Ovary (tissue), 9 donors: Measurements from ENCODE around the gene KDM4C. TPM values are rescaled to one million over a fixed set of nuclear protein-coding genes. Genes with fewer than 3 reads are reported as not detected.

ENCODE experiments used
- DNase-seq, 5 donors: peaks; one replicate each; pipeline ENCODE4 v3.0.0-alpha.2; 2019 to 2020
- H3K27ac ChIP-seq, 2 donors: fragments of 200-600 bp; one replicate each; pipeline versions ENCODE4 v1.5.1 to v1.8.0; 2019 to 2022
- H3K27me3 ChIP-seq: fragments of 200-600 bp; one replicate; pipeline ENCODE4 v1.8.0; 2022
- H3K36me3 ChIP-seq: fragments of 200-600 bp; sonication (generic); one replicate; pipeline ENCODE4 v1.5.1; 2019
- H3K4me1 ChIP-seq: one replicate; pipeline ENCODE4 v1.8.1; 2013; ENCODE audit warnings: mild to moderate bottlenecking, moderate library complexity; ENCODE audit not compliant: insufficient read depth
- H3K4me3 ChIP-seq: fragments of 200-600 bp; sonication (generic); one replicate; pipeline ENCODE4 v1.5.1; 2017
- H3K9me3 ChIP-seq, 2 donors: fragments of 200-600 bp in 1 of 2; sonication (generic) in 1 of 2; one replicate each; pipeline versions ENCODE4 v1.5.1 to v1.8.1; 2013 to 2019; ENCODE audit warnings: mild to moderate bottlenecking in 1 of 2, moderate library complexity in 1 of 2
- EP300 ChIP-seq: sonication (generic); formaldehyde crosslinking; IDR thresholded peaks from one replicate; pipeline ENCODE4 v1.6.1; 2017; ENCODE audit warnings: antibody characterized with exemption
- POLR2A ChIP-seq: fragments of 450-650 bp; IDR thresholded peaks from one replicate; pipeline ENCODE4 v1.6.1; 2017; ENCODE audit warnings: antibody characterized with exemption, mild to moderate bottlenecking, moderate library complexity
- WGBS, 3 donors: extraction: QIAGEN DNeasy Blood & Tissue Kit in 1 of 3; methylation state at CpG; one replicate each; pipeline versions ENCODE4 v1.1.5 to v1.1.7; 2013 to 2017; 5-methylcytosine and 5-hydroxymethylcytosine counted together
- intact Hi-C, 4 donors: fragments of 100-400 bp; cut with DNase I; formaldehyde crosslinking; loops; one replicate each; pipeline versions ENCODE4 v1.11.0 to v1.15.1; 2022 to 2023
- polyA plus RNA-seq, 2 donors: library from polyadenylated mRNA; stranded (reverse); fragments of 200-250 nt in 1 of 2; fragments of 350-450 nt in 1 of 2; fragmentation: Illumina TruSeq in 1 of 2; extraction: RNeasy Lipid Tissue Mini Kit (QIAGEN cat#74804) in 1 of 2; gene quantifications; one replicate each; pipeline ENCODE4 v1.2.3, GENCODE V29; 2013 to 2014
- total RNA-seq, 7 donors: library from RNA; depleted of rRNA in 2 of 7; stranded (reverse); fragments of >200 nt in 2 of 7; fragmentation: NEBNext Ultra II Directional in 3 of 7; extraction: Animal tissue kit (Norgen Biotek cat#: 25700) in 3 of 7; gene quantifications; one replicate each; pipeline versions ENCODE4 v1.1.0 to v1.2.4, GENCODE V29; 2016 to 2023
- TF ChIP-seq, protein P1 (sequence below), 3 donors: fragments of 450-650 bp in 2 of 3; fragments of 200-600 bp in 1 of 3; IDR thresholded peaks; one replicate each; pipeline versions ENCODE4 v1.5.1 to v1.8.0; 2016 to 2022; ENCODE audit warnings: antibody characterized with exemption in 3 of 3, mild to moderate bottlenecking in 1 of 3
- donor health status: DM: no; HTN: no; CAD: no; lungs with moderate emphysema.
- donor health status: DM: no; HTN: no; CAD: no.
- donor health status: Bipolar disorder and iron deficiency.
- donor health status: DM: yes; HTN: yes; CAD: no.
- donor health status: DM: no; HTN: no; CAD: no.
- donor health status: DM: yes; HTN: yes; CAD: no.

KDM4C gene
- total and polyA plus RNA-seq, 9 donors, result 9.5 to 35.6 (median 26.7) TPM

DNA sequence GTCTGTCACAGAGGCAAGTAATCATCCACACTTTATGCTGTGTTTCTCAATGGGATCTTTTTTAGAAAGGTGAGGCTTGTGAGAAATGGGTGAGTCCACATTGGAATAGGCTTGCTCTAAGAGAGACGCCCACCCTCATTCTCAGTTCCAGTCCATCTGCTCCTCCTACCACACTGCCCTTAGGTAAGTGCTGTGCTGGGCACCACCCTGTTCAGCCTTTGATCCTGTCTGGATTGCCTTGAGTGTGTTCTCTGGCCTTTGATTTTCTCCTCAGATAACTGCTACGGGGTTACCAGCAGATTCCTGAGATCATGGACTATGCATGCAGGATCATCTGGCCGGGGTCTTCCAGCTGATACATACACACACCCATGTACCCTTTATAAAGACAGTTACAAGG, 328.6 kb downstream of the KDM4C start:
- TF ChIP-seq, protein P1, sequence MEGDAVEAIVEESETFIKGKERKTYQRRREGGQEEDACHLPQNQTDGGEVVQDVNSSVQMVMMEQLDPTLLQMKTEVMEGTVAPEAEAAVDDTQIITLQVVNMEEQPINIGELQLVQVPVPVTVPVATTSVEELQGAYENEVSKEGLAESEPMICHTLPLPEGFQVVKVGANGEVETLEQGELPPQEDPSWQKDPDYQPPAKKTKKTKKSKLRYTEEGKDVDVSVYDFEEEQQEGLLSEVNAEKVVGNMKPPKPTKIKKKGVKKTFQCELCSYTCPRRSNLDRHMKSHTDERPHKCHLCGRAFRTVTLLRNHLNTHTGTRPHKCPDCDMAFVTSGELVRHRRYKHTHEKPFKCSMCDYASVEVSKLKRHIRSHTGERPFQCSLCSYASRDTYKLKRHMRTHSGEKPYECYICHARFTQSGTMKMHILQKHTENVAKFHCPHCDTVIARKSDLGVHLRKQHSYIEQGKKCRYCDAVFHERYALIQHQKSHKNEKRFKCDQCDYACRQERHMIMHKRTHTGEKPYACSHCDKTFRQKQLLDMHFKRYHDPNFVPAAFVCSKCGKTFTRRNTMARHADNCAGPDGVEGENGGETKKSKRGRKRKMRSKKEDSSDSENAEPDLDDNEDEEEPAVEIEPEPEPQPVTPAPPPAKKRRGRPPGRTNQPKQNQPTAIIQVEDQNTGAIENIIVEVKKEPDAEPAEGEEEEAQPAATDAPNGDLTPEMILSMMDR (IDR thresholded peaks at IDR 0.05), result no peak
- TF ChIP-seq POLR2A (no peak), EP300 (no peak)
- Histone ChIP-seq H3K9me3 (no peaks in the 10 kb centered on the region), H3K36me3 (no peaks in the 10 kb centered on the region), H3K4me3 (no peak overlapping the region), H3K27me3 (no peaks in the 10 kb centered on the region), H3K27ac (no peak overlapping the region), H3K4me1 (peaks cover 9% of the 10 kb centered on the region)
- 93 to 99% (median 95%) methylated on average over 3 of the region's 3 CpGs for WGBS, 3 donors
- intact Hi-C loops, result loop anchor here in 1 of 4 donors (10.0 kb wide), 1 partner anchor 62 kb away; no protein-coding TSS in a partner anchor
- no peak for DNase-seq

DNA sequence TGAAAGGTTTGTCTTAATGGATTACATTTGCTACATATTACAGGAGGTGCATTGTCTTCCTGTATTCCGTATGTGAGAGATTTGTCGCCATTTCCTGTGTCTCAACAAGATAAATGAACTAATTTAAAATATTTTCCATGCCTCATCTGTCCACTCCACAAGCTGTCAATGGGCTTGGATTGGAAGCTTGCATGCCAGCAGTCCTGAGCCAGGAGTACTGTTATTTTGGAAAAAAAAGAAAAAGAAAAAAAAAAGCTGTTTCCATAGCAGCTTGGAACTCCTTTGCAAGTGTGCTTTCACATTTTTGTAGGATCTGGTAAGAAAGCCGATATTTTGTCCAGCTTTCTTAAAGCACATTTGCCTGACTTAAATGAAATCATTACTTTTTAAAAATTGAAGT, 330.8 kb downstream of the KDM4C start:
- TF ChIP-seq, protein P1 (IDR thresholded peaks at IDR 0.05), result no peak
- no peak for DNase-seq
- Histone ChIP-seq H3K9me3 (no peaks in the 10 kb centered on the region), H3K4me3 (no peak overlapping the region), H3K36me3 (no peaks in the 10 kb centered on the region), H3K4me1 (peaks cover 4% of the 10 kb centered on the region), H3K27me3 (no peaks in the 10 kb centered on the region), H3K27ac (no peak overlapping the region)
- intact Hi-C loops, result loop anchor here in 1 of 4 donors (10.0 kb wide), 1 partner anchor 64 kb away; no protein-coding TSS in a partner anchor
- 39 to 50% (median 42%) methylated on average over 3 of the region's 3 CpGs for WGBS, 3 donors

DNA sequence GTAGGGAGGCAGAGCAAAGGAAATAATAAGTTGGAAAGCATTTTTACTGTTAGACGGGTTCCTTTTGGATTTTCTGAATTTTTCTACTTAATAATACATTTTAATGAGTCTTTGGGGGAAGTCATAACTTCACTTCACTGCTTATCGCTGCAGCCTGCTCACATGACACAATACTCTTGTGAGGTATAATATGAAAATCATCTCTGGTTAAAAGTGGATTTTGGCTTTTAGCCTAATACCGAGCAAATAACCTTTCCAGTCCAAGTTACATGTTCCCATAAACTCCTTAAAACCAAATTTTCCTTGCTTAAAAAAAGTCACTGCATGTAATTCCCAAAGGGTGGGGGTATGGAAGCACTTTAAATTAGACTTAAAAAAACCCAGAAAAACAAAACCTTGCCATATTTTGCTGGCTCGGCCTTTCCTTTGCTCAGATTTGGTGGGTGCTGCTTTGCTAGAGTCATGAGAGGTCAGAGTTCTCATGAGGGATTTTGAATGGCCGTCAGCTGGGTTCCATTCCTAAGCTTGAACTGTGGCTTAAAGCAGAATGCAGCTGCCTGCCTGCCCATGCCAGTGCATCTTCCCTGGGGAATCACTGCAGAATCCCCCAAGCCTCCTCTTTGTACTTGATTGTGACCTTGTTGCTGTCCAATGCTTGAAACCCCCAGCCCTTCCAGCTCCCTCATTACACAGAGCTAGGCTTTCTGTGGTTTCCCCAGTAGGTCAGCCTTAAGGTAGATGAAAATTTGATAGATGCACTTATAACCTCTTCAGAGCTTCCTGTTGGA, 331.8 kb downstream of the KDM4C start:
- Histone ChIP-seq H3K4me1 (peaks cover 4% of the 10 kb centered on the region), H3K9me3 (no peaks in the 10 kb centered on the region), H3K27ac (no peak overlapping the region), H3K36me3 (no peaks in the 10 kb centered on the region), H3K27me3 (no peaks in the 10 kb centered on the region), H3K4me3 (no peak overlapping the region)
- DNase-seq, result no peak
- WGBS, 3 donors, result 8 to 13% (median 11%) methylated on average over 5 of the region's 5 CpGs
- TF ChIP-seq, protein P1 (IDR thresholded peaks at IDR 0.05), result no peak
- TF ChIP-seq EP300, result no peak
- TF ChIP-seq POLR2A, result no peak
- intact Hi-C loops, result loop anchor here in 1 of 4 donors (10.0 kb wide), 1 partner anchor 65 kb away; no protein-coding TSS in a partner anchor

DNA sequence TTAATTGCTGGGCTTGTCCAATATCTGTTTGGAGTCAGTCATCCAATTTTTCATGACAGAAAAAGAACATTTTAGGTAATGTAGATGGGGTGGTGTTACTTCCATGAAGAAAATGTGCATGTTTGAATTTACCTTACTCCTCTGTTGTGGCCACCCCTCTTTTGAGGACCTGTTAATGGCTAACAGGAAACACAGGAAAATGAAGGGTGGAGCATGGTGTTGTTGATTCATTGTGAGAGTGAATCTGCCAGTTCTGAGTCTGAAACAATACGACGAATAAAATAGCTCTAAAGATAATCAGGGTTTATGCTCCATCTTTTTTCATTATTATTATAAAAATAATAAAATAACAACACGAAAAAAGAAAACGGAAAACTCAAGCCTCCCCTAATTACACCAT, 335.3 kb downstream of the KDM4C start:
- no peak overlapping the region for H3K27ac ChIP-seq
- TF ChIP-seq, protein P1 (IDR thresholded peaks at IDR 0.05), result no peak
- TF ChIP-seq EP300 (no peak), POLR2A (no peak)
- H3K36me3 ChIP-seq, result no peaks in the 10 kb centered on the region
- intact Hi-C loops, result no loop called here
- no peak for DNase-seq
- H3K27me3 ChIP-seq, result no peaks in the 10 kb centered on the region
- no peaks in the 10 kb centered on the region for H3K9me3 ChIP-seq
- peaks cover 5% of the 10 kb centered on the region for H3K4me1 ChIP-seq
- no peak overlapping the region for H3K4me3 ChIP-seq
- WGBS, 3 donors, result 86 to 96% (median 92%) methylated on average over 4 of the region's 4 CpGs
